GM19351 (cell line): ENCODE results near the gene EPN2.

Experiments
- ATAC-seq: cut with Tn5 transposase; IDR thresholded peaks from one replicate; pipeline ENCODE4 v1.9.1; 2021; ENCODE audit warnings: mild to moderate bottlenecking, moderate library complexity; ENCODE audit not compliant: unreplicated experiment

The EPN2 gene

GRCh38 chr17:19290066-19290705 is 53.0 kb downstream of the EPN2 start:
- no peak for ATAC-seq

- ATAC-seq: no peak
Measured at GRCh38 chr17:19291646-19292376, 54.6 kb downstream of the EPN2 start.

DNA sequence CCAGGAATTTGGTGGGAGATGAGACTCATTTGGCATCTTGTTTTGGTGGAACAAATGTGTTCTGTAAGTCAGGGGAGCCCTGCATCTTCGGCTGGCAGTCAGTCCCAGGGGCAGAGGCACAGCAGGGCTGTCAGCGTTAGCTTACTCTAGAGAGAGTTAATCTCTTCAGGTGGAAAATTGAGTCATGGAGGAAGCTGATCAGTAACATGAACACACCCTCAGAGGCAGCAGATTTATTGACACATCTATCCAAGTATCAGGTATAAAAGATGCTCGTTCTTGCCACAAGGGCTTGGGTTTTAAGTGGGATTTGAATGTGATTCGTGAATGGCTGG is 55.2 kb downstream of the EPN2 start:
- ATAC-seq: no peak

DNA sequence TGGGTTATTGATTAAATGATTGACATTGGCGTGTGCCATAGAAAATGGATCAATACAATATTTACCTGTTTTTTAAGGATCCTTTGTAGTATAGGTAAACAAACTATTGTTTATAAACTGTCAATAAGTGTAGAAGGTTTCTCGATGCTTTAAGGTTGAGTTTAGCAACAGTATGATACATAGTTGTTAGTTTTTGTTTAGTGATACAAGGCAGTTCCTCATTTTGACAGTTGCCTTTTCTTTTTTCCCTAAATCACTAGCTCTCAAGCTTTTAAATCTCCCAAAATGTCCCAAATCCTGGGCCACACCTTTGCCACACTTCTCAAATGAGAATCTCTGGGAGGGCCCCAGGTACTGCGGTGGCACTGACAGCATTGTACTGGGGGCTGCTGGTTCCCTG is 57.3 kb downstream of the EPN2 start:
- no peak for ATAC-seq

DNA sequence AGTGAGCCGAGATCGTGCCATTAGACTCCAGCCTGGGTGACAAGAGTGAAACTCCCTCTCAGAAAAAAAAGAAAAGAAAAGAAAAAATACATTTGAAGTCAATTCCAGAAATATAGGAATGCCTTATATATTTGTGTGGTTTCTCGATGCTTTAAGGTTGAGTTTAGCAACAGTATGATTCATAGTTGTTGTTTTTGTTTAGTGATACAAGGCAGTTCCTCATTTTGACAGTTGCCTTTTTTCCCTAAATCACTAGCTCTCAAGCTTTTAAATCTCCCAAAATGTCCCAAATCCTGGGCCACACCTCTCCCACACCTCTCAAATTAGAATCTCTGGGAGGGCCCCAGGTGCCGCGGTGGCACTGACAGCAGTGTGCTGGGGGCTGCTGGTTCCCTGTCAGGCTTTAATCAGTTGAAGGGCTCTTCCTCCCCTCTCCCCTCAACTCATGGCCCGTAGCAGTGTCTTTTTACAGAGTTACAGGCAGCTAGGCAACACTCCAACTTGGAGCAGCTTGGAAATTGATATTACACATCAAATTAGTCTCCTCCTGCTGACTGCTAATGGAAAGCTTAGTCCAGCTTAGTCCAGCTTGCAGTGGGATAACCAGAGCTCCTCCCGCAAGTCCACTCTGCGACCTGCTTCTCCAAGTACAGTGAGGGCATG is 58.4 kb downstream of the EPN2 start:
- no peak for ATAC-seq

GRCh38 chr17:19296786-19297778 is 59.9 kb downstream of the EPN2 start:
- no peak for ATAC-seq

GRCh38 chr17:19298569-19299213 is 61.5 kb downstream of the EPN2 start:
- no peak for ATAC-seq

DNA sequence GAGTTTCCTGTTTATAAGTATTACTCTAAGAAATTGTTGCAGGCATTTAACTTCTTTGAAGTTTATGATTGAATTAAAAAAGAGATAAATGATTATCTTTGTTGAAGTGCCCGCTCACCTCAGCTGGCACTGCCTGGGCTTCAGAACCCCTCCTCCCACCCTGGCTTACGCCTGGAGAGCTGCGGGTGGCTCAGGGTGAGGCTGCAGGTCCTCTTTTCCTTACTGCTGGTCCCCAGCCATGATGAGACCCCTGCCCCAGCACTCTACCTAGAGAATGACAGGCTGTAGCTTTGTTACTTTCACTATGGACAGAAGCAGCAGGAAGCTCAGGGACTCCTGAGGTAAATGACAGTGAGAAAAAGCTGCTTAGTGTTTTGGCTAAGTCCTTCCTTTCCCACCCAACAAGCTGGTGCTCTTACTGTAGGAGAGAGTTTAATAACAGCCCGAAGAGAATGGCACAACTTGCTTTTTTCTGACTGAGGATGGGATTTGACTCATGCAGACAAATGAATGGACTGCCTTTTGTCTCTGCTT is 62.1 kb downstream of the EPN2 start:
- ATAC-seq: no peak

GRCh38 chr17:19299866-19300265 is 62.7 kb downstream of the EPN2 start:
- no peak for ATAC-seq

- ATAC-seq: no peak
Measured at GRCh38 chr17:19301274-19301951, 64.2 kb downstream of the EPN2 start.

DNA sequence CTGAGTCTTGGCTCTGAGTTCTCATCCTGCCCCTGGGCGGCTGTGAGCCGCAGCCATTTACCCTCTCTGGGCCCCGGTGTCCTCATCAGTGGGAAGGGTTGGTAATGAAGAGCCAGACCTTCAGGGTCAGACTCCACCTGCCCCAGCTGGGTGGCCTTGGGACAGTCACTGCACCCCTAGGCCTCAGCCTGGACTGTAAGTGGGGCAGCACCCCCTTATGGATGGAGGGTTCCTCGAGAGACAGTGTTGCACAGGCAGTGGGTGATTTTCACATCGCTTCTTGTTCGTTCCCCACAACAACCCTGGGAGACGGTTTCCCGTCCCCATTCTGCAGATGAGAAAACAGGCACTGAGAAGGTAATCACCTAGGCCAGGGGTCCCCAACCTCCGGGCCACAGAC is 64.8 kb downstream of the EPN2 start:
- ATAC-seq: no peak

DNA sequence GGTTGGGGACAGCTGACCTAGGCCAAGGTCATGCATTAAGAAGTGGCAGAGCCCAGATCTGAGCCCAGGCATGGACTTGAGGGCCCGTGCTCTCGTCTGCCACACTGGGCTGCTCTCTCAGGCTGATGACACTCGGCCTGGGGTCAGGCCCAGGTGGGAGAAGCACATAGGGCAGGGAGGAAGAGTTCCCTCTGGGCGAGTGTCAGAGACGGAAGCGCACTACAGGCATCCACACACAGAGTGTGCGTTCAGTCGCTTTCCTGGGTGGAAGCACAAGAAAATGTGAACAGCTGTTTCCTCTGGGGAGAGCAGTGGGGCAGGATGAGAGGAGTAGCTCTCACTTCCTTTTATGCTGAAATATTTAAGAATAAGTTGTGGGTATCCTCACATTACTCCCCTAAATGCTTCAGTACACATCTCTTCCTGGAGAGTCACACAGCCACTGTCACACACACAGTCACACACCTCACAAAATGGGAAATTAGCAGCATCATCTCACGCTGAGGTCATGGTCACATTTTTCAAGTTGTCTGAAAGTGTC is 65.7 kb downstream of the EPN2 start:
- no peak for ATAC-seq

GRCh38 chr17:19303367-19303776 is 66.2 kb downstream of the EPN2 start:
- ATAC-seq: no peak

- no peak for ATAC-seq
Measured at GRCh38 chr17:19304209-19304608, 67.0 kb downstream of the EPN2 start.

DNA sequence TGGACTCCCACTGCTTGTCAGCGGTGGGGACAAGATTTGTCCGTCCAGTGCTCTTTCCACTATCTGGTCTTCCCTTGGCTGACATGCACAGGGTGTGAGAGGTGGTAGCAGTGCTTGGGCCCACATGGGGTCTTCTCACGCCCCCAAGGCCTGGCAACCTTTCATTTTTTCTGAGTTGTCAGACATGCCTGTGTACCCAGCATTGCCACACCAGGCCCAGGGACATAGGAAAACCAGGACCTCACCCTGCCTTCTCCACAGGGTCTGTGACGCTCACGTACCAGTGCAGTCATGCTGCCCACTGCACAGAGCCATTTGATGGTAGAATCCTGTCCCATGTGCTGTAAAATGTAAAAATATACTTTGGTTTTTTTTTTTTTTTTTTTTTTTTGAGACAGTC is 67.6 kb downstream of the EPN2 start:
- no peak for ATAC-seq

DNA sequence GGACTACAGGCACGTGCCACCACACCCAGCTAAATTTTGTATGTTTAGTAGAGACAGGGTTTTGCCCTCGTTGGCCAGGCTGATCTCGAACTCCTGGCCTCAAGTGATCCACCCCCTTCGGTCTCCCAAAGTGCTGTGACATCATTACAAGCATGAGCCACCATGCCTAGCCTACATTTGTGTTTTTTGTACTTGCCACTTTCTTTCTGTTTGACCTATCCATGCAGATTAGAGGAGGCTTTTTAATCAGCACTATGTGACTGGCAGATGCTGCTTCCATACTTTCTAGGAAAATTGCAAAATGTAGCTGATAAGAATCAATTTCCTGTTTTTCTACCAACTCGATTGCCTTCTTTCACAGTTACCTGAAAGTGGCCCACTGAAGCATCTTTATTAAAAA is 68.1 kb downstream of the EPN2 start:
- no peak for ATAC-seq

- ATAC-seq: no peak
Measured at GRCh38 chr17:19305761-19306159, 68.6 kb downstream of the EPN2 start.

- ATAC-seq: peak; percentile 84
Measured at GRCh38 chr17:19306160-19307111, 69.3 kb downstream of the EPN2 start.
